BLaER1 treated with 17β-estradiol and CSF1 and Interleukin-3, amounts not matched to agents 10 nM and 100 nM (cell line): ENCODE data around the gene S100A10.

Experiments used
- H3K27ac ChIP-seq, 11 experiments: shearing (Covaris generic); formaldehyde crosslinking; 2 replicates each; pipeline ENCODE4 v1.8.1; 2022
- H3K27me3 ChIP-seq, 11 experiments: shearing (Covaris generic); formaldehyde crosslinking; 2 replicates each; pipeline ENCODE4 v1.8.1; 2022
- H3K36me3 ChIP-seq, 11 experiments: shearing (Covaris generic); formaldehyde crosslinking; 2 replicates each; pipeline ENCODE4 v1.8.1; 2022
- H3K4me1 ChIP-seq, 10 experiments: shearing (Covaris generic); formaldehyde crosslinking; 2 replicates each; pipeline ENCODE4 v1.8.1; 2022
- H3K4me2 ChIP-seq, 11 experiments: shearing (Covaris generic); formaldehyde crosslinking; 2 replicates each; pipeline ENCODE4 v1.8.1; 2022
- H3K4me3 ChIP-seq, 10 experiments: shearing (Covaris generic); formaldehyde crosslinking; 2 replicates each; pipeline ENCODE4 v1.8.1; 2022
- H3K9ac ChIP-seq, 11 experiments: shearing (Covaris generic); formaldehyde crosslinking; 2 replicates each; pipeline ENCODE4 v1.8.1; 2022
- H3K9me3 ChIP-seq, 11 experiments: shearing (Covaris generic); formaldehyde crosslinking; replicated peaks in 1 of 11; 2 replicates each; pipeline ENCODE4 v1.8.1; 2022
- H4K20me1 ChIP-seq, 11 experiments: shearing (Covaris generic); formaldehyde crosslinking; 2 replicates each; pipeline ENCODE4 v1.8.1; 2022
- Cebpa-rat ChIP-seq, 11 experiments: shearing (Covaris generic); IDR thresholded peaks; 2 replicates each; pipeline ENCODE4 v1.8.1; 2022

Gene S100A10

GRCh38 chr1:151993734-151994496 lies at the start of gene S100A10:
Gene S100A10, minus strand, starts transcription at chr1:151993859. Its CDS starts 7,629 bp downstream, at chr1:151986230.
- H3K27me3 ChIP-seq: no peaks in the 10 kb centered on the region
- H4K20me1 ChIP-seq: peaks cover 0 to 33% (median 7%) of the 10 kb centered on the region in 11 experiments; a peak in 8 of 22 replicates
- no peaks in the 10 kb centered on the region for H3K36me3 ChIP-seq
- H3K9ac ChIP-seq: peak within 1 kb of the TSS; percentile 73 to 88 (median 82)
- H3K4me1 ChIP-seq: peaks cover 38 to 63% (median 48%) of the 10 kb centered on the region in 10 experiments
- H3K9me3 ChIP-seq: peaks cover 0 to 15% (median 8%) of the 10 kb centered on the region in 11 experiments; a peak in 14 of 22 replicates
- peak within 1 kb of the TSS; percentile 60 to 88 (median 75) for H3K27ac ChIP-seq
- peak within 1 kb of the TSS; percentile 66 to 82 (median 72) for H3K4me3 ChIP-seq
- peak within 1 kb of the TSS; percentile 77 to 97 (median 84) for H3K4me2 ChIP-seq
- no peak for TF ChIP-seq Cebpa-rat (IDR thresholded peaks at IDR 0.05)

- Histone ChIP-seq H3K27ac (no peak overlapping the region), H3K36me3 (no peaks in the 10 kb centered on the region)
These were observed 48.4 kb upstream of the S100A10 start for GRCh38 chr1:152042030-152042429.

GRCh38 chr1:152039886-152040285 lies 46.2 kb upstream of the S100A10 start:
- peaks cover 0 to 8% (median 0%) of the 10 kb centered on the region in 11 experiments; a peak in 1 of 22 replicates for H4K20me1 ChIP-seq
- no peaks in the 10 kb centered on the region for H3K27me3 ChIP-seq
- peaks cover 46 to 70% (median 58%) of the 10 kb centered on the region in 10 experiments for H3K4me1 ChIP-seq
- peaks cover 0 to 9% (median 0%) of the 10 kb centered on the region in 11 experiments; a peak in 6 of 22 replicates for H3K36me3 ChIP-seq
- no peak overlapping the region for H3K4me3 ChIP-seq
- peak overlapping the region in 6 of 11 experiments; percentile 29 to 99 (median 98); a peak in 10 of 22 replicates for H3K4me2 ChIP-seq
- H3K9ac ChIP-seq: no peak overlapping the region
- no peak for TF ChIP-seq Cebpa-rat (IDR thresholded peaks at IDR 0.05)
- peak overlapping the region in 5 of 11 experiments; percentile 86 to 98 (median 94); a peak in 8 of 22 replicates for H3K27ac ChIP-seq
- H3K9me3 ChIP-seq: no peaks in the 10 kb centered on the region

More at GRCh38 chr1:152042030-152042429, 48.4 kb upstream of the S100A10 start:
- no peak for TF ChIP-seq Cebpa-rat (IDR thresholded peaks at IDR 0.05)
- Histone ChIP-seq H3K4me2 (no peak overlapping the region), H3K9me3 (peaks cover 0 to 11% (median 6%) of the 10 kb centered on the region in 11 experiments; a peak in 11 of 22 replicates), H3K27me3 (no peaks in the 10 kb centered on the region), H3K9ac (no peak overlapping the region), H3K4me1 (peaks cover 29 to 84% (median 54%) of the 10 kb centered on the region in 10 experiments), H3K4me3 (no peak overlapping the region), H4K20me1 (no peaks in the 10 kb centered on the region)

GRCh38 chr1:152039461-152039860 lies 45.8 kb upstream of the S100A10 start:
- Histone ChIP-seq H4K20me1 (peaks cover 0 to 9% (median 0%) of the 10 kb centered on the region in 11 experiments; a peak in 5 of 22 replicates), H3K4me3 (no peak overlapping the region), H3K27me3 (no peaks in the 10 kb centered on the region), H3K36me3 (peaks cover 0 to 10% (median 0%) of the 10 kb centered on the region in 11 experiments; a peak in 7 of 22 replicates), H3K4me1 (peaks cover 47 to 70% (median 58%) of the 10 kb centered on the region in 10 experiments), H3K9me3 (no peaks in the 10 kb centered on the region), H3K27ac (peak overlapping the region in 8 of 11 experiments; percentile 85 to 98 (median 94); a peak in 15 of 22 replicates), H3K4me2 (peak overlapping the region in 7 of 11 experiments; percentile 87 to 99 (median 98); a peak in 12 of 22 replicates), H3K9ac (no peak overlapping the region)
- no peak for TF ChIP-seq Cebpa-rat (IDR thresholded peaks at IDR 0.05)

- Histone ChIP-seq H3K27me3 (no peaks in the 10 kb centered on the region), H4K20me1 (peaks cover 0 to 15% (median 0%) of the 10 kb centered on the region in 11 experiments; a peak in 9 of 22 replicates), H3K27ac (peak overlapping the region in 10 of 11 experiments; percentile 55 to 98 (median 90); a peak in 19 of 22 replicates), H3K4me2 (peak overlapping the region in 10 of 11 experiments; percentile 84 to 99 (median 96); a peak in 18 of 22 replicates), H3K9me3 (no peaks in the 10 kb centered on the region), H3K36me3 (peaks cover 0 to 15% (median 5%) of the 10 kb centered on the region in 11 experiments; a peak in 16 of 22 replicates), H3K4me1 (peaks cover 48 to 70% (median 58%) of the 10 kb centered on the region in 10 experiments), H3K4me3 (peak overlapping the region in 1 of 10 experiments; percentile 11; a peak in 1 of 20 replicates), H3K9ac (peak overlapping the region in 5 of 11 experiments; percentile 55 to 98 (median 92); a peak in 10 of 22 replicates)
- TF ChIP-seq Cebpa-rat (IDR thresholded peaks at IDR 0.05): no peak
These were observed 45.2 kb upstream of the S100A10 start for GRCh38 chr1:152038871-152039270.

- H4K20me1 ChIP-seq: peaks cover 0 to 38% (median 0%) of the 10 kb centered on the region in 11 experiments; a peak in 9 of 22 replicates
- H3K36me3 ChIP-seq: peaks cover 9 to 39% (median 28%) of the 10 kb centered on the region in 11 experiments
- H3K27me3 ChIP-seq: no peaks in the 10 kb centered on the region
- H3K27ac ChIP-seq: peak within 1 kb of the TSS; percentile 79 to 98 (median 88)
- H3K4me1 ChIP-seq: peaks cover 51 to 86% (median 65%) of the 10 kb centered on the region in 10 experiments
- H3K4me3 ChIP-seq: peak within 1 kb of the TSS; percentile 58 to 79 (median 68)
- peaks cover 0 to 16% (median 0%) of the 10 kb centered on the region in 11 experiments; a peak in 3 of 22 replicates for H3K9me3 ChIP-seq
- TF ChIP-seq Cebpa-rat (IDR thresholded peaks at IDR 0.05): no peak
- peak within 1 kb of the TSS; percentile 78 to 98 (median 85) for H3K9ac ChIP-seq
- peak within 1 kb of the TSS; percentile 84 to 99 (median 97) for H3K4me2 ChIP-seq
These were observed 42.9 kb upstream of the S100A10 start, which contains the start of gene S100A11 for GRCh38 chr1:152036267-152037216. Gene S100A11, minus strand, starts transcription at chr1:152037004. Its CDS starts 89 bp downstream, at chr1:152036915.

GRCh38 chr1:152035539-152036266 lies 42.0 kb upstream of the S100A10 start:
- Histone ChIP-seq H3K4me1 (peaks cover 51 to 86% (median 65%) of the 10 kb centered on the region in 10 experiments), H3K36me3 (peaks cover 9 to 47% (median 37%) of the 10 kb centered on the region in 11 experiments), H3K27ac (peak overlapping the region; percentile 79 to 98 (median 88)), H3K9ac (peak overlapping the region; percentile 78 to 98 (median 85)), H3K4me2 (peak overlapping the region; percentile 84 to 99 (median 97)), H3K9me3 (peaks cover 0 to 24% (median 0%) of the 10 kb centered on the region in 11 experiments; a peak in 3 of 22 replicates), H4K20me1 (peaks cover 0 to 46% (median 0%) of the 10 kb centered on the region in 11 experiments; a peak in 9 of 22 replicates), H3K4me3 (peak overlapping the region; percentile 58 to 79 (median 68)), H3K27me3 (no peaks in the 10 kb centered on the region)
- TF ChIP-seq Cebpa-rat (IDR thresholded peaks at IDR 0.05): no peak
